K562 (cell line): ENCODE results near the gene TCF12.

Experiments used
- BHLHE40 ChIP-seq: IDR thresholded peaks from 2 replicates; pipeline ENCODE4 v1.6.1; 2011; ENCODE audit warnings: low read length, improper control_type of control experiment
- CBFA2T2 ChIP-seq: fragments of 450-650 bp; conservative IDR thresholded peaks from 2 replicates; pipeline ENCODE4 v1.6.1; 2017; ENCODE audit warnings: mild to moderate bottlenecking
- CREB1 ChIP-seq, 2 experiments: sonication (generic) in 1 of 2; formaldehyde crosslinking in 1 of 2; IDR thresholded peaks; 2 replicates each; pipeline versions ENCODE4 v1.6.1 to v1.8.0; 2012 to 2022; ENCODE audit warnings: inconsistent platforms in 1 of 2, mild to moderate bottlenecking in 1 of 2, missing genetic modification reagents in 1 of 2, moderate library complexity in 1 of 2
- FOXM1 ChIP-seq, 2 experiments: fragments of 450-650 bp in 1 of 2; sonication (generic) in 1 of 2; formaldehyde crosslinking in 1 of 2; IDR thresholded peaks; 2 replicates each; pipeline versions ENCODE4 v1.6.1 to v1.9.0; 2017 to 2022; ENCODE audit warnings: low read depth in 2 of 2, mild to moderate bottlenecking in 2 of 2, missing genetic modification reagents in 1 of 2, moderate library complexity in 1 of 2
- YY1 ChIP-seq, 3 experiments: IDR thresholded peaks; 2 replicates each; pipeline ENCODE4 v1.6.1; 2011; ENCODE audit warnings: low read length in 2 of 3, mild to moderate bottlenecking in 2 of 3, moderate library complexity in 2 of 3, borderline replicate concordance in 1 of 3, control low read depth in 1 of 3, low read depth in 1 of 3; ENCODE audit not compliant: insufficient read depth in 3 of 3, insufficient replicate concordance in 2 of 3, control insufficient read depth in 1 of 3, insufficient read length in 1 of 3; ENCODE audit errors: extremely low read depth in 1 of 3
- TF ChIP-seq, protein P1 (sequence below), 3 experiments: IDR thresholded peaks in 2 of 3; conservative IDR thresholded peaks in 1 of 3; 2 replicates each; pipeline ENCODE4 v1.5.1; 2011 to 2012; ENCODE audit warnings: low read length in 3 of 3, mild to moderate bottlenecking in 3 of 3, control low read depth in 2 of 3, improper control_type of control experiment in 1 of 3, inconsistent platforms in 1 of 3, low read depth in 1 of 3, mixed read lengths in 1 of 3, moderate library complexity in 1 of 3; ENCODE audit not compliant: insufficient read depth in 2 of 3
- TF ChIP-seq, protein P2 (sequence below), 2 experiments: fragments of 450-650 bp in 1 of 2; sonication (generic) in 1 of 2; formaldehyde crosslinking in 1 of 2; IDR thresholded peaks in 1 of 2; conservative IDR thresholded peaks in 1 of 2; 2 replicates each; pipeline versions ENCODE4 v1.6.1 to v1.8.1; 2016 to 2023; ENCODE audit warnings: mild to moderate bottlenecking in 2 of 2, moderate library complexity in 2 of 2, inconsistent platforms in 1 of 2, missing genetic modification reagents in 1 of 2
- TF ChIP-seq, protein P3 (sequence below): sonication (generic); formaldehyde crosslinking; IDR thresholded peaks from 2 replicates; pipeline ENCODE4 v1.9.0; 2022; ENCODE audit warnings: mild to moderate bottlenecking, missing genetic modification reagents
- TF ChIP-seq, protein P4 (sequence below): fragments of 250-450 bp; sonication (Bioruptor Pico); IDR thresholded peaks from 2 replicates; pipeline ENCODE4 v1.9.0; 2021; ENCODE audit warnings: mild to moderate bottlenecking
- TF ChIP-seq, protein P5 (sequence below): fragments of 200-600 bp; sonication (generic); IDR thresholded peaks from one replicate; pipeline ENCODE4 v1.6.1; 2012; ENCODE audit warnings: mild to moderate bottlenecking, low read depth, low read length, inconsistent platforms

DNA sequence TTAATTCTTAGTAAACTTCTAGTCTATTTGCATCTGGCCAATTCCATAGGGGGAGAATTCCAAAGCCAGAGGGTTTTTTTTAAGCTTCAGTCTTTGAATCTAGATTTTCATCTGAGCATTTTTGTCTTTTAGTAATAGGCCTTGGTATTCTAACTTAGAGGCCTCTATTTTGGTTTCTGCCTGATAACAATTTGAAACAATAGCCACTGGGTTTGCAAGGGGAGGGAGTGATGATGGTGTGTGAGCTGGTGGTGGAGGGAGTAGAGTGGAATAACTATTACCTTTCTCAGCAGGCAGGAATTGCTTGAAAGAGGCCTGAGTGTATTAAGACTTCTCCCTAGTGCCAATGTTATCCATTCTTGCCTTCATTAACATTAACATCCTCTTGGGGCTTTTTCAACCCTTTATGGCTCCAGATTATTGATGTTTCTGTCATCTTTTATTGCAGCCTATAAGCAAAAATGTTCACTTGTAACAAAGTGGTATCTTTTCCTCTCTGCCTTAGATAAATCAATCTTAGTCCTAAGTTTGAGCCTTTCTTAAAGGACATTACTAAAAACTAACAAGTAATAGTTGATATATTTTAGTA lies 26.5 kb upstream of the TCF12 start:
- TF ChIP-seq, protein P1, sequence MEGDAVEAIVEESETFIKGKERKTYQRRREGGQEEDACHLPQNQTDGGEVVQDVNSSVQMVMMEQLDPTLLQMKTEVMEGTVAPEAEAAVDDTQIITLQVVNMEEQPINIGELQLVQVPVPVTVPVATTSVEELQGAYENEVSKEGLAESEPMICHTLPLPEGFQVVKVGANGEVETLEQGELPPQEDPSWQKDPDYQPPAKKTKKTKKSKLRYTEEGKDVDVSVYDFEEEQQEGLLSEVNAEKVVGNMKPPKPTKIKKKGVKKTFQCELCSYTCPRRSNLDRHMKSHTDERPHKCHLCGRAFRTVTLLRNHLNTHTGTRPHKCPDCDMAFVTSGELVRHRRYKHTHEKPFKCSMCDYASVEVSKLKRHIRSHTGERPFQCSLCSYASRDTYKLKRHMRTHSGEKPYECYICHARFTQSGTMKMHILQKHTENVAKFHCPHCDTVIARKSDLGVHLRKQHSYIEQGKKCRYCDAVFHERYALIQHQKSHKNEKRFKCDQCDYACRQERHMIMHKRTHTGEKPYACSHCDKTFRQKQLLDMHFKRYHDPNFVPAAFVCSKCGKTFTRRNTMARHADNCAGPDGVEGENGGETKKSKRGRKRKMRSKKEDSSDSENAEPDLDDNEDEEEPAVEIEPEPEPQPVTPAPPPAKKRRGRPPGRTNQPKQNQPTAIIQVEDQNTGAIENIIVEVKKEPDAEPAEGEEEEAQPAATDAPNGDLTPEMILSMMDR (IDR thresholded peaks at IDR 0.05 in 2 of 3, conservative IDR thresholded peaks at IDR 0.05 in 1 of 3; ENCODE audit: insufficient read depth in 2 of 3, low read depth in 1 of 3, low read length in 3 of 3): no peak
- TF ChIP-seq, protein P2, sequence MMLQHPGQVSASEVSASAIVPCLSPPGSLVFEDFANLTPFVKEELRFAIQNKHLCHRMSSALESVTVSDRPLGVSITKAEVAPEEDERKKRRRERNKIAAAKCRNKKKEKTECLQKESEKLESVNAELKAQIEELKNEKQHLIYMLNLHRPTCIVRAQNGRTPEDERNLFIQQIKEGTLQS (IDR thresholded peaks at IDR 0.05): no peak
- TF ChIP-seq, protein P2 (CRISPR knock-in tag; conservative IDR thresholded peaks at IDR 0.05): no peak
- TF ChIP-seq, protein P3, sequence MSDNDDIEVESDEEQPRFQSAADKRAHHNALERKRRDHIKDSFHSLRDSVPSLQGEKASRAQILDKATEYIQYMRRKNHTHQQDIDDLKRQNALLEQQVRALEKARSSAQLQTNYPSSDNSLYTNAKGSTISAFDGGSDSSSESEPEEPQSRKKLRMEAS: no peak
- no peak for TF ChIP-seq CREB1 (IDR thresholded peaks at IDR 0.05)
- no peak for TF ChIP-seq CREB1 (CRISPR knock-in tag; IDR thresholded peaks at IDR 0.05)
- no peak for TF ChIP-seq BHLHE40
- TF ChIP-seq, protein P4, sequence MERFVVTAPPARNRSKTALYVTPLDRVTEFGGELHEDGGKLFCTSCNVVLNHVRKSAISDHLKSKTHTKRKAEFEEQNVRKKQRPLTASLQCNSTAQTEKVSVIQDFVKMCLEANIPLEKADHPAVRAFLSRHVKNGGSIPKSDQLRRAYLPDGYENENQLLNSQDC (CRISPR knock-in tag): no peak
- no peak for TF ChIP-seq YY1 (IDR thresholded peaks at IDR 0.05; ENCODE audit: borderline replicate concordance in 1 of 3, control insufficient read depth in 1 of 3, extremely low read depth in 1 of 3, insufficient read depth in 3 of 3, insufficient read length in 1 of 3, insufficient replicate concordance in 2 of 3, low read depth in 1 of 3, low read length in 2 of 3)
- no peak for TF ChIP-seq CBFA2T2
- TF ChIP-seq FOXM1 (IDR thresholded peaks at IDR 0.05; ENCODE audit: low read depth): no peak
- no peak for TF ChIP-seq FOXM1 (CRISPR knock-in tag; IDR thresholded peaks at IDR 0.05; ENCODE audit: low read depth)
- TF ChIP-seq, protein P5, sequence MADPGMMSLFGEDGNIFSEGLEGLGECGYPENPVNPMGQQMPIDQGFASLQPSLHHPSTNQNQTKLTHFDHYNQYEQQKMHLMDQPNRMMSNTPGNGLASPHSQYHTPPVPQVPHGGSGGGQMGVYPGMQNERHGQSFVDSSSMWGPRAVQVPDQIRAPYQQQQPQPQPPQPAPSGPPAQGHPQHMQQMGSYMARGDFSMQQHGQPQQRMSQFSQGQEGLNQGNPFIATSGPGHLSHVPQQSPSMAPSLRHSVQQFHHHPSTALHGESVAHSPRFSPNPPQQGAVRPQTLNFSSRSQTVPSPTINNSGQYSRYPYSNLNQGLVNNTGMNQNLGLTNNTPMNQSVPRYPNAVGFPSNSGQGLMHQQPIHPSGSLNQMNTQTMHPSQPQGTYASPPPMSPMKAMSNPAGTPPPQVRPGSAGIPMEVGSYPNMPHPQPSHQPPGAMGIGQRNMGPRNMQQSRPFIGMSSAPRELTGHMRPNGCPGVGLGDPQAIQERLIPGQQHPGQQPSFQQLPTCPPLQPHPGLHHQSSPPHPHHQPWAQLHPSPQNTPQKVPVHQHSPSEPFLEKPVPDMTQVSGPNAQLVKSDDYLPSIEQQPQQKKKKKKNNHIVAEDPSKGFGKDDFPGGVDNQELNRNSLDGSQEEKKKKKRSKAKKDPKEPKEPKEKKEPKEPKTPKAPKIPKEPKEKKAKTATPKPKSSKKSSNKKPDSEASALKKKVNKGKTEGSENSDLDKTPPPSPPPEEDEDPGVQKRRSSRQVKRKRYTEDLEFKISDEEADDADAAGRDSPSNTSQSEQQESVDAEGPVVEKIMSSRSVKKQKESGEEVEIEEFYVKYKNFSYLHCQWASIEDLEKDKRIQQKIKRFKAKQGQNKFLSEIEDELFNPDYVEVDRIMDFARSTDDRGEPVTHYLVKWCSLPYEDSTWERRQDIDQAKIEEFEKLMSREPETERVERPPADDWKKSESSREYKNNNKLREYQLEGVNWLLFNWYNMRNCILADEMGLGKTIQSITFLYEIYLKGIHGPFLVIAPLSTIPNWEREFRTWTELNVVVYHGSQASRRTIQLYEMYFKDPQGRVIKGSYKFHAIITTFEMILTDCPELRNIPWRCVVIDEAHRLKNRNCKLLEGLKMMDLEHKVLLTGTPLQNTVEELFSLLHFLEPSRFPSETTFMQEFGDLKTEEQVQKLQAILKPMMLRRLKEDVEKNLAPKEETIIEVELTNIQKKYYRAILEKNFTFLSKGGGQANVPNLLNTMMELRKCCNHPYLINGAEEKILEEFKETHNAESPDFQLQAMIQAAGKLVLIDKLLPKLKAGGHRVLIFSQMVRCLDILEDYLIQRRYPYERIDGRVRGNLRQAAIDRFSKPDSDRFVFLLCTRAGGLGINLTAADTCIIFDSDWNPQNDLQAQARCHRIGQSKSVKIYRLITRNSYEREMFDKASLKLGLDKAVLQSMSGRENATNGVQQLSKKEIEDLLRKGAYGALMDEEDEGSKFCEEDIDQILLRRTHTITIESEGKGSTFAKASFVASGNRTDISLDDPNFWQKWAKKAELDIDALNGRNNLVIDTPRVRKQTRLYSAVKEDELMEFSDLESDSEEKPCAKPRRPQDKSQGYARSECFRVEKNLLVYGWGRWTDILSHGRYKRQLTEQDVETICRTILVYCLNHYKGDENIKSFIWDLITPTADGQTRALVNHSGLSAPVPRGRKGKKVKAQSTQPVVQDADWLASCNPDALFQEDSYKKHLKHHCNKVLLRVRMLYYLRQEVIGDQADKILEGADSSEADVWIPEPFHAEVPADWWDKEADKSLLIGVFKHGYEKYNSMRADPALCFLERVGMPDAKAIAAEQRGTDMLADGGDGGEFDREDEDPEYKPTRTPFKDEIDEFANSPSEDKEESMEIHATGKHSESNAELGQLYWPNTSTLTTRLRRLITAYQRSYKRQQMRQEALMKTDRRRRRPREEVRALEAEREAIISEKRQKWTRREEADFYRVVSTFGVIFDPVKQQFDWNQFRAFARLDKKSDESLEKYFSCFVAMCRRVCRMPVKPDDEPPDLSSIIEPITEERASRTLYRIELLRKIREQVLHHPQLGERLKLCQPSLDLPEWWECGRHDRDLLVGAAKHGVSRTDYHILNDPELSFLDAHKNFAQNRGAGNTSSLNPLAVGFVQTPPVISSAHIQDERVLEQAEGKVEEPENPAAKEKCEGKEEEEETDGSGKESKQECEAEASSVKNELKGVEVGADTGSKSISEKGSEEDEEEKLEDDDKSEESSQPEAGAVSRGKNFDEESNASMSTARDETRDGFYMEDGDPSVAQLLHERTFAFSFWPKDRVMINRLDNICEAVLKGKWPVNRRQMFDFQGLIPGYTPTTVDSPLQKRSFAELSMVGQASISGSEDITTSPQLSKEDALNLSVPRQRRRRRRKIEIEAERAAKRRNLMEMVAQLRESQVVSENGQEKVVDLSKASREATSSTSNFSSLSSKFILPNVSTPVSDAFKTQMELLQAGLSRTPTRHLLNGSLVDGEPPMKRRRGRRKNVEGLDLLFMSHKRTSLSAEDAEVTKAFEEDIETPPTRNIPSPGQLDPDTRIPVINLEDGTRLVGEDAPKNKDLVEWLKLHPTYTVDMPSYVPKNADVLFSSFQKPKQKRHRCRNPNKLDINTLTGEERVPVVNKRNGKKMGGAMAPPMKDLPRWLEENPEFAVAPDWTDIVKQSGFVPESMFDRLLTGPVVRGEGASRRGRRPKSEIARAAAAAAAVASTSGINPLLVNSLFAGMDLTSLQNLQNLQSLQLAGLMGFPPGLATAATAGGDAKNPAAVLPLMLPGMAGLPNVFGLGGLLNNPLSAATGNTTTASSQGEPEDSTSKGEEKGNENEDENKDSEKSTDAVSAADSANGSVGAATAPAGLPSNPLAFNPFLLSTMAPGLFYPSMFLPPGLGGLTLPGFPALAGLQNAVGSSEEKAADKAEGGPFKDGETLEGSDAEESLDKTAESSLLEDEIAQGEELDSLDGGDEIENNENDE: no peak
